Erythroblast (primary cell): ENCODE results near the gene CCDC6.
"Not testable (repeated sequence)": the region's sequence is repeated elsewhere in the genome, so short reads cannot be mapped to it uniquely, and the experiment has no call there.

ENCODE experiments used
- DNase-seq, 2 experiments: peaks; one replicate each; lab custom pipeline; 2025; lab: John Stamatoyannopoulos, UW
- GATA1 ChIP-seq: IDR thresholded peaks from 2 replicates; pipeline ENCODE4 v1.6.1; 2011; ENCODE audit warnings: low read depth, mild to moderate bottlenecking, control low read depth, low read length, moderate library complexity
- POLR2A ChIP-seq: IDR thresholded peaks from 2 replicates; pipeline ENCODE4 v1.6.1; 2011; ENCODE audit warnings: mild to moderate bottlenecking, low read length

The CCDC6 gene

DNA sequence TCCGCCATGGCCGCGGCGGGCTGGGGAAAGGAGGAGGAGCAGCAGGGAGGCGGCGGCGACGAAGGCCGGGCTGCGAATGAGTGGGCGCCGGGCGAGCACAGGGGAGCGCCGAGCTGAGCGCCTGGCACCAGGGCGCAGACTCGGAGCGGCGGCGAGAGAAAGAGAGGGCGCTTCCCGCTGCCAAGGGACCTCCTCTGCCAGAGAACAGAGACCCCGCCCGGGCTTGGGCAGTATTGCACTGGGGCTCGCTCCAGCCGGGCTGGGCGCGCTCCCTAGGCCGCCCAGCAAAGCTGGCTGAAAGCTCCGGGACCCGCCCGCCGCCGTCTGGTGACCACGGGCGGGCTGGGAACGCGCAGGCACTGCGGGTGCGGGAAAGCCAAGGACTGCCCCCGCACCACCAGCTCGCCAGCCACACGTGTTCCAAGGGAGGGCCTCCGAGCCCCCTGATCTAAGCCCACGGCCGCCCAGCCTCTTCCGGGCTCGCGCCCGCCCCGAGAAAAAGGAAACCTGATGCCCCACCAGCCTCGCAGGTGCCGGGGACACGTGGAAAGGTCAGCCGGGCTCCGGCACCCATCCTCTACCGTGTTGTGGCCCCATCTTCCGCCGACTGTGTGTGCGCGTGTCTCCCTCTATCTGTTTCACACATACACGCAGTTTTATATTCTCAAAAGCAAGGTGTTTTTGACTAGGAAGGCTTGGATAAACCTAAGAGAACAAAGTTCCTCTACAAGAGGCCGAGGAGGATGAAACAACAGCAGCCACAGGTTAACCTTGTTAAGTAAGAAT, at the start of gene CCDC6:
Gene CCDC6 (minus strand): TSS at position 140 of the 786 bp plus-strand sequence. CDS start 132 bp downstream, at position 8.
- TF ChIP-seq GATA1 (no peak), POLR2A (peak; percentile 84)
- DNase-seq, result peak; percentile 90 to 92

DNA sequence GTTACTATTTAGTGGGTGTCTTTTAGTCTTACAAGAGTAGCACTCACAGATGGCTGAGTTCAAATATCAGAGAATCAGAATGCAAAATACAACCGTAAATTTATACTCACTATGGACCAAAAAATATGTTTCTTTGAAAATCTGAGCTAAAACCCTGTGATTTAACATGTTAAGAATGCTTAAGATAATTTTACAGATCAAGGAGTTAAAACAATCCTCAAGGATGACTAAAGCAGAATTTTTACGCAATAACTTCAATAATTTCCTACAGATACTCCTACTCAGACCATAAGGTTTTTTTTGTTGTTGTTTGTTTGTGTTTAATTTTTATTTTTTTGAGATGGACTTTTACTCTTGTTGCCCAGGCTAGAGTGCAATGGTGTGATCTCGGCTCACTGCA, 47.9 kb upstream of the CCDC6 start:
- no peak for DNase-seq

DNA sequence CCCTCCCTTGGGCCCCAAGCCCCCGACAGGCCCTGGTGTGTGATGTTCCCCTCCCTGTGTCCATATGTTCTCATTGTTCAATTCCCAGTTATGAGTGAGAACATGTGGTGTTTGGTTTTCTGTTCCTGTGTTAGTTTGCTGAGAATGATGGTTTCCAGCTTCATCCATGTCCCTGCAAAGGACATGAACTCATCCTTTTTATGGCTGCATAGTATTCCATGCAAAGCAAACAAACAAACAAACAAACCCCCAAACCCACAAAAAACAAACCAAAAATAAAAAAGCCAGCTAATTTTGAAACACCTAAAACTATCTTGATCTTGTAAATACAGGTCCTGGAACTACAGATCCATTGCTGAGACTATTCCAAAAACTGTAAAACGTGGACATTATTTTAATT, 47.4 kb upstream of the CCDC6 start:
- DNase-seq, result not testable (repeated sequence)

More for the DNA sequence above, 47.9 kb upstream of the CCDC6 start:
- TF ChIP-seq POLR2A (no peak), GATA1 (no peak)

DNA sequence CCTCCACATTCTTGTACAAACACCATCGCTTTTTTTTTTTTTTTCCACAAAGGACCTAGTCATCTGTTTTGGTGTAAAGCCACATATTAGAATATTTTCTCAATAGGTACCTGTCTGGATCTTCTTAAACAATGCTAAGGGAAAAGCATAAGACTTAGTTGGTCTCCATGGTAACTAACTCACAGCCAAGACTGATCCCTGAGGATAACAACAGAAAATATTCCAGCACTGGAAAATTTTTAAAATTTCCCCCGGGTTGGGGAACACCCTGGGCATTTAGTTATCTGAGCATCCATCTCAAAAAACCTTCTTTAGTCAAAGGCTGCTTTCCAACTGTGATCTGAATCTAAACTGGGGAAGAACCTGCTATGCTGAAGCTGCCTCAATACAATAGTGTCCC, 43.7 kb upstream of the CCDC6 start:
- DNase-seq, result no peak
- TF ChIP-seq GATA1 (no peak), POLR2A (no peak)

DNA sequence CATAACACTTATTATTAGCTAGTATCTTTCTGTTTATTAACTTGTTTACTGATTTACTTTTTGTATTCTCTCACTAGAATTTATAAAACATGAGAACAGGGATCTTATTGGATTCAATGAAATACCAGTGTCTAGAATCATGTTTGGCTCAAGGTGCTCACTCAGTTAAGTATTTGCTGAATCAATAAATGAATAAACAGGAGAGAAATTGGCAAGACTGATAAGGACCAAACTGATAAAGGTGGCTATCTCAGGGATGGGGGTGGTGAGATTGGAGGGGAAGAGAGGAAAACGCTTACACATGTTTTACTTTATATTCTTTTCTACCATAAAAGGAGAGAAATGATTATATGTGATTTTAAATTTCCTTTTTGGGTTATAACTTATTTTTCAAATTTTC, 43.3 kb upstream of the CCDC6 start:
- DNase-seq, result no peak
- TF ChIP-seq GATA1, result no peak
- no peak for TF ChIP-seq POLR2A

DNA sequence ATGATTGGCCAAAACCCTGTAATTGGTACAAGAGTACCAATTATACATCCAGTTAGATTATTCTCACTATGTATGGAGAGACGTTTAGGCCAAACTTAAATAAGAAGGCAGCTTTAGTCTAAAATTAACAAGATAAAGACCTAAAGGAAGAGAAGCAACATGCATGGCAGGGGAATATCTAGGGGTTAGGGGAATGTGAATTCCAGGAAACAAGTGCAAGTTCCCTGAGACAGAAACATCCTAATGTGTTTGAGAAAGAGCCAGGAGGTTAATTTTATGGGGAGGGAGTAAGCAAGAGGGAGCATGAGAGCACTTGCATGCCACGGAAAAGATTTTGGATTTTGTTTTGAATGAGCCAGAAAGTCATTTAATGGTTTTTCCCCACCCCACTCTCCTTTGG, 39.6 kb upstream of the CCDC6 start:
- TF ChIP-seq POLR2A (no peak), GATA1 (no peak)
- no peak for DNase-seq

DNA sequence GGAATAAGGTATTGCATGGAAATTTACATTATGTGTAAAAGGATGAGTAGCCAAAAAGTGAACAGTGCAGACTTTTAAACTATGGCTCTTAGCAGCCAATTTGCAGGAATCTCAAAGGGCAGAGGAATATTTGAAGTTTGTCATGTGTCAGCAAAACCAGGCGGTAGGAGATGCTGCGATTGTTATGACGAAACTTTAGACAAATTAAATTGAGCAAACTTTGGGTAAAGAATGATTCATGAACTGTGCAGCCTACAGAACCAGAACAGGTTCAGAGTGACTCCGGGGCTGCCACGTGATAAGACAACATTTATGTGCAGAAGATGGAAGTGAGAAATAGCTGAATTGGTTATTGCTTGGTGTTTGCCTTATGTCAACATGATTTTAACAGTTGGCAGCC, 39.2 kb upstream of the CCDC6 start:
- no peak for DNase-seq
- TF ChIP-seq GATA1, result no peak
- no peak for TF ChIP-seq POLR2A

DNA sequence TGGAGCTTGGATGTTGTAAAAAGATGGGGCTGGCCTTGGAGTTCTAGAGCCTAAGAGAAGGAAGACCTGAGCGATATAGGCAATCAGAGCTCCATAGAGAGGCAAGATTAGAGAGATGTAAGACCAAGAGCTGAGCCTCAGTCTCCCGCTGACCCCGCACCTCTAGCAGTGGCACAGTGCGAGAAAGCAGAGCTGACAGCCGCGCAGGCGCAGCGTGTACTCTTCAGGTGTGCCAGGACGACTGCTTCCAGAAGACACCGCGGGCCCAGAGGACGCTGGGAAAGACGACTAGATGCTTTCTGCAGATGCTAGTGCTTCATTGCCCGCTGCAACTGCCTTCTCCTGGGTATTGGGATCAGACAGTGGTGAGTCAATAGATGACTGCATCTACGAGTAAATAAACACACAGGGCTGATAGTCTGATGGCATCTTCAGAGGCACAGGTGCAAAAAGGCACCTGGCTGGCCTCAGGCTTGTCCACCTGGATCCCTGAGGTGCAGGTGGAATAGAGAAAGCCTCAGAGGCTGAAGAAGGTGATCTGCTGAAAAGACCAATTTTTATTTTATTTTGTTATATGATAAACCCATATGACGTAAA, 38.1 kb upstream of the CCDC6 start:
- TF ChIP-seq POLR2A (no peak), GATA1 (no peak)
- DNase-seq, result no peak

DNA sequence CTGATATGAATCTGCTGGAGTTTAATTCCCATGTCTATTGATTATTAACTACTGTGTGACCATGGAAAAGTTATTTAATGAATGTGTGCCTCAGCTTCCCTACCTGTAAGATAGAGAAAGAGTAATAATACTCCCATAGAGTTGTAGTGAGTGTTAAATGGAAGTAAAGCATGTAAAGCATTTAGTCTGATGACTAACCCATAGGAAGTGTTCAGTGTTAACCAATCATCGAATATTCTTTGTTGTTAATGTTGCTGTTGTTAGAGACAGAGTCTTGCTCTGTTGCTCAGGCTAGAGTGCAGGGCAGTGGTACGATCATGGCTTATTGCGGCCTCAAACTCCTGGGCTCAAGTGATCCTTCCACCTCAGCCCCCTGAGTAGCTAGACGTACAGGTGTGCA, 36.2 kb upstream of the CCDC6 start:
- no peak for DNase-seq
- TF ChIP-seq POLR2A, result no peak
- TF ChIP-seq GATA1, result no peak

DNA sequence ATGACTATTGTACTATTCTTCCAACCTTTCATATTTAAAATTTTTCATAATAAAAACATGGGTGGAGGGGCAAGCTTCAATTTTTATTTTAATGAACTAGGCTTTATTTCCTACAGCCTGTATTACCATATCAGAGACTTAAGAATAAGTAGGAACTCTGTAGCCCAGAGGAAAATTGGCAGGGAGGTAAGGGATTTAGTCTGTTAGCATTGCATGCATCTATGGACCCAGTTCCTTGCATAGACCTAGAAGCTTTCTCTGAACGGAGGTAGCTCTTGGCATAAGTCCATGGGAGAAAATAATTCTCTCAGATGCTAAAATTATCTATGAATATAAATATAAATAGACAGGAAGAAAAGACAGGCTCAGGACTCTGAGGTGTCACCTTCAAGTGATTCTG, 31.4 kb upstream of the CCDC6 start:
- TF ChIP-seq GATA1 (no peak), POLR2A (no peak)
- DNase-seq, result no peak

DNA sequence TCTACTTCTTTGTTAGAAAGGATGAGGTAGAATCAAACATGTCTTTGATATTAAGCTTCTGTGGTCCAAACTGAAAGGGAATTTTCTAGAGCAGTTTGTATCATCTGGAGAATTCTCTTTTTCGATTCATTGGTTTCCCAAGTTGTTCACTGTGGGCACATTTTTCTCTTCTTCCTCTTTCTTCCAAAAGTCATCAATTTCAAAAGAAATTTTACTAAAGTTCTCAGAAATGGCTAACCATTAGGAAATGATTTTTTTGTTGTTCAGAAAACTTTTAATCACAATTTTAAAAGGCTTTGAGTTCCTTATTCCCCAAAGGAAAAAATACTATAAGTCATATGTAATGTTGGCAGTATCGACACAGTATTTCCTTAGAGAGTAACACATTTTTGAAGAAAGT, 28.3 kb upstream of the CCDC6 start:
- TF ChIP-seq GATA1 (no peak), POLR2A (no peak)
- no peak for DNase-seq

DNA sequence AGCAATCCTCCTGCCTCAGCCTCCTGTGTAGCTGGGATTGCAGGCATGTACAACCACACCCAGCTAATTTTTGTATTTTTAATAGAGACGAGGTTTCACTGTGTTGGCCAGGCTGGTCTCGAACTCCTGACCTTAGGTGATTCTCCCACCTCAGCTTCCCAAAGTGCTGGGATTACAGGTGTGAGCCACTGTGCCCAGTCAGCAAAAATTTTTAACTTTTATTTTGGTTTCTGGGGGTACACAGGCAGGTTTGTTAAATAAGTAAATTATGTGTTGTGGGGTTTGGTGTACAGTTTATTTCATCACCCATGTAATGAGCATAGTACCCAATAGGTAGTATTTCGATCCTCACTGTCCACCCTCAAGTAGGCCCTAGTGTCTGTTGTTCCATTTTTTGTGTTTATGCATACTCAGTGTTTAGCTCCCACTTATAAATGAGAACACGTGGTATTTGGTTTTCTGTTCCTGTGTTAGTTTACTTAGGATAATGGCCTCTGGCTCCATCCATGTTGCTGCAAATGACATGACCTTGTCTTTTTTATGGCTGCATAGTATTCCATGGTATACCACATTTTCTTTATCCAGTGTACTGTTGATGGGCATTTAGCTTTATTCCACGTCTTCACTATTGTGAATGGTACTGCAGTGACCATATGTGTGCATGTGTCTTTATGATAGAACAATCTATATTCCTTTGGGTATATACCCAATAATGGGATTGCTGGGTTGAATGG, 24.6 kb upstream of the CCDC6 start:
- DNase-seq, result not testable (repeated sequence)

DNA sequence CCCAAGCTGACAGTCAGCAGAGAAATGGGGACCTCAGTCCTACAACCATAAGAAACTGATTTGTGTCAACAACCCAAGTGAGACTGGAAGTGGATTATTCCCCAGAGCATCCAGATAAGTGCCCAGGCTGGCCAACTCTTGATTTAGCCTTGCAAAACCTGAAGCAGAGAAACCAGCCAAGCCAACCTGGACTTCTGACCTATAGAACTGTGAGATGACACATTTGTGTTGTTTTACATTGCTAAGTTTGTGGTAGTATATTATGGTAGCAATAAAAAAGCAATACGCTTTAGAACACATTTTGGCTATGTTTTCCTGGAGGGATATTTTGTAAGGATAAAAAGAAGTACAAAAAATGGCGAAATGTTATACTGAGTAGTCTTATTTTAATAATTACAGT, 19.7 kb upstream of the CCDC6 start:
- TF ChIP-seq POLR2A, result no peak
- TF ChIP-seq GATA1, result no peak
- DNase-seq, result no peak

DNA sequence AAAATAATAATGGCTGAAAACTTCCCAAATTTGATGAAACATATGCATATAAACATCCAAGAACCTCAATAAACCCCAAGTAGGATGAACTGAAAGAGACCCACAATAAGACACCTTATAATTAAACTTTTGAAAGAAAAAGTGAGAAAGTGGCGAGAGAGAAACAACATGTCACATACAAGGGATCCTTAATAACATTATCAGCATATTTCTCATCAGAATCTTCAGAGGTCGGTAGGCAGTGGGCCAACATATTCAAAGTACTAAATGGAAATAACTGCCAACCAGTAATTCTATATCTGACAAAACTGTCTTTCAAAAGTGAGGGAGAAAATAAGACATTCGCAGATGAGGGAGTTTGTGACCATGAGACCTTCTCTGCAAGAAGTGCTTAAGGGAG, 16.6 kb upstream of the CCDC6 start:
- no peak for TF ChIP-seq GATA1
- no peak for TF ChIP-seq POLR2A
- DNase-seq, result no peak
